ENCODE results near the gene MED7.

Gene MED7

GRCh38 chr5:157166214-157167213, 23.8 kb upstream of the MED7 start, which contains the start of gene GARIN3:
TSS of gene GARIN3 (minus strand) at chr5:157166264. CDS start at chr5:157166168, 96 bp downstream.
- peaks cover 0 to 52% (median 31%) of the 10 kb centered on the region in 10 experiments; a peak in 16 of 20 replicates for H3K4me1 ChIP-seq
- H4K20me1 ChIP-seq, result no peaks in the 10 kb centered on the region
- H3K27ac ChIP-seq, result peak within 1 kb of the TSS in 5 of 11 experiments; percentile 17 to 69 (median 45); a peak in 8 of 22 replicates
- no peaks in the 10 kb centered on the region for H3K27me3 ChIP-seq
- H3K9me3 ChIP-seq (replicated peaks in 1 of 11), result peaks cover 16 to 59% (median 37%) of the 10 kb centered on the region in 11 experiments
- H3K36me3 ChIP-seq, result peaks cover 0 to 14% (median 0%) of the 10 kb centered on the region in 11 experiments; a peak in 2 of 22 replicates
- H3K4me2 ChIP-seq, result peak within 1 kb of the TSS in 10 of 11 experiments; percentile 5 to 84 (median 54); a peak in 18 of 22 replicates
- H3K9ac ChIP-seq, result peak within 1 kb of the TSS in 4 of 11 experiments; percentile 30 to 62 (median 44); a peak in 6 of 22 replicates
- no peak for TF ChIP-seq Cebpa-rat (IDR thresholded peaks at IDR 0.05)
- peak within 1 kb of the TSS in 2 of 10 experiments; percentile 9 to 22; a peak in 2 of 20 replicates for H3K4me3 ChIP-seq

- Histone ChIP-seq H3K27me3 (no peaks in the 10 kb centered on the region), H3K36me3 (peaks cover 0 to 9% (median 0%) of the 10 kb centered on the region in 11 experiments; a peak in 2 of 22 replicates), H3K4me3 (no peak overlapping the region), H3K4me2 (peak overlapping the region in 4 of 11 experiments; percentile 66 to 84 (median 70); a peak in 4 of 22 replicates), H4K20me1 (no peaks in the 10 kb centered on the region), H3K27ac (no peak overlapping the region), H3K4me1 (peaks cover 0 to 44% (median 28%) of the 10 kb centered on the region in 10 experiments; a peak in 16 of 20 replicates), H3K9ac (no peak overlapping the region), H3K9me3 (replicated peaks in 1 of 11) (peaks cover 11 to 51% (median 31%) of the 10 kb centered on the region in 11 experiments)
- no peak for TF ChIP-seq Cebpa-rat (IDR thresholded peaks at IDR 0.05)
Observed at GRCh38 chr5:157165668-157166067, 23.0 kb upstream of the MED7 start.

GRCh38 chr5:157165261-157165660, 22.6 kb upstream of the MED7 start:
- no peak overlapping the region for H3K27ac ChIP-seq
- H3K27me3 ChIP-seq, result no peaks in the 10 kb centered on the region
- H3K36me3 ChIP-seq, result peaks cover 0 to 6% (median 0%) of the 10 kb centered on the region in 11 experiments; a peak in 1 of 22 replicates
- H3K9ac ChIP-seq, result no peak overlapping the region
- H4K20me1 ChIP-seq, result no peaks in the 10 kb centered on the region
- H3K9me3 ChIP-seq (replicated peaks in 1 of 11), result peaks cover 7 to 47% (median 27%) of the 10 kb centered on the region in 11 experiments
- H3K4me2 ChIP-seq, result 0 out of 22 replicates have a peak overlapping the region, but pooled peaks of 1 of the 11 experiments have one; percentile 72
- no peak for TF ChIP-seq Cebpa-rat (IDR thresholded peaks at IDR 0.05)
- H3K4me3 ChIP-seq, result no peak overlapping the region
- H3K4me1 ChIP-seq, result peaks cover 0 to 41% (median 28%) of the 10 kb centered on the region in 10 experiments; a peak in 16 of 20 replicates

- Histone ChIP-seq H3K9me3 (replicated peaks in 1 of 11) (peaks cover 0 to 40% (median 19%) of the 10 kb centered on the region in 11 experiments; a peak in 18 of 22 replicates), H4K20me1 (no peaks in the 10 kb centered on the region), H3K9ac (no peak overlapping the region), H3K27ac (no peak overlapping the region), H3K4me2 (no peak overlapping the region), H3K4me3 (no peak overlapping the region), H3K4me1 (peaks cover 0 to 41% (median 28%) of the 10 kb centered on the region in 10 experiments; a peak in 16 of 20 replicates), H3K36me3 (peaks cover 0 to 6% (median 0%) of the 10 kb centered on the region in 11 experiments; a peak in 1 of 22 replicates), H3K27me3 (no peaks in the 10 kb centered on the region)
- no peak for TF ChIP-seq Cebpa-rat (IDR thresholded peaks at IDR 0.05)
Observed at GRCh38 chr5:157164521-157164920, 21.9 kb upstream of the MED7 start.

- Histone ChIP-seq H3K4me2 (no peak overlapping the region), H4K20me1 (no peaks in the 10 kb centered on the region), H3K4me1 (peaks cover 0 to 28% (median 22%) of the 10 kb centered on the region in 10 experiments; a peak in 16 of 20 replicates), H3K4me3 (no peak overlapping the region), H3K27me3 (no peaks in the 10 kb centered on the region), H3K36me3 (no peaks in the 10 kb centered on the region), H3K27ac (no peak overlapping the region), H3K9me3 (replicated peaks in 1 of 11) (peaks cover 0 to 26% (median 6%) of the 10 kb centered on the region in 11 experiments; a peak in 10 of 22 replicates), H3K9ac (no peak overlapping the region)
- TF ChIP-seq Cebpa-rat (IDR thresholded peaks at IDR 0.05), result no peak
Observed at GRCh38 chr5:157162919-157163510, 20.4 kb upstream of the MED7 start.

- TF ChIP-seq Cebpa-rat (IDR thresholded peaks at IDR 0.05), result no peak
- no peaks in the 10 kb centered on the region for H3K36me3 ChIP-seq
- peaks cover 0 to 18% (median 12%) of the 10 kb centered on the region in 10 experiments; a peak in 15 of 20 replicates for H3K4me1 ChIP-seq
- no peak overlapping the region for H3K4me3 ChIP-seq
- no peak overlapping the region for H3K27ac ChIP-seq
- H3K4me2 ChIP-seq, result no peak overlapping the region
- no peaks in the 10 kb centered on the region for H3K27me3 ChIP-seq
- peaks cover 0 to 31% (median 7%) of the 10 kb centered on the region in 11 experiments; a peak in 10 of 22 replicates for H3K9me3 ChIP-seq (replicated peaks in 1 of 11)
- H3K9ac ChIP-seq, result no peak overlapping the region
- H4K20me1 ChIP-seq, result no peaks in the 10 kb centered on the region
Observed at GRCh38 chr5:157161996-157162395, 19.3 kb upstream of the MED7 start.

- H3K27me3 ChIP-seq, result no peaks in the 10 kb centered on the region
- H3K27ac ChIP-seq, result no peak overlapping the region
- no peak overlapping the region for H3K4me2 ChIP-seq
- no peak for TF ChIP-seq Cebpa-rat (IDR thresholded peaks at IDR 0.05)
- peaks cover 0 to 26% (median 0%) of the 10 kb centered on the region in 11 experiments; a peak in 6 of 22 replicates for H3K9me3 ChIP-seq (replicated peaks in 1 of 11)
- no peaks in the 10 kb centered on the region for H4K20me1 ChIP-seq
- H3K4me1 ChIP-seq, result no peaks in the 10 kb centered on the region
- no peaks in the 10 kb centered on the region for H3K36me3 ChIP-seq
- no peak overlapping the region for H3K4me3 ChIP-seq
- H3K9ac ChIP-seq, result no peak overlapping the region
Observed at GRCh38 chr5:157160001-157160400, 17.3 kb upstream of the MED7 start.

GRCh38 chr5:157159209-157159751, 16.6 kb upstream of the MED7 start:
- H3K27ac ChIP-seq, result no peak overlapping the region
- no peak overlapping the region for H3K9ac ChIP-seq
- no peaks in the 10 kb centered on the region for H3K4me1 ChIP-seq
- H3K4me3 ChIP-seq, result no peak overlapping the region
- no peak overlapping the region for H3K4me2 ChIP-seq
- H3K27me3 ChIP-seq, result no peaks in the 10 kb centered on the region
- no peaks in the 10 kb centered on the region for H4K20me1 ChIP-seq
- peaks cover 0 to 25% (median 0%) of the 10 kb centered on the region in 11 experiments; a peak in 5 of 22 replicates for H3K9me3 ChIP-seq (replicated peaks in 1 of 11)
- H3K36me3 ChIP-seq, result no peaks in the 10 kb centered on the region
- TF ChIP-seq Cebpa-rat (IDR thresholded peaks at IDR 0.05), result no peak

All from BLaER1 treated with 17β-estradiol and CSF1 and Interleukin-3, amounts not matched to agents 10 nM and 100 nM (cell line).